HepG2 (cell line): Measurements from ENCODE around the gene MIF. TPM values are rescaled to one million over a fixed set of nuclear protein-coding genes. Genes with fewer than 3 reads are reported as not detected.

Experiments used
- FIP1L1 ChIP-seq: fragments of 200-400 bp; formaldehyde crosslinking; IDR thresholded peaks from 2 replicates; pipeline ENCODE4 v1.6.1; 2018; ENCODE audit warnings: low read depth, mild to moderate bottlenecking, low read length, moderate library complexity, borderline replicate concordance; ENCODE audit not compliant: insufficient read depth
- FOXJ3 ChIP-seq: sonication (generic); formaldehyde crosslinking; IDR thresholded peaks from 2 replicates; pipeline ENCODE4 v1.4.0; 2020; ENCODE audit warnings: missing genetic modification reagents, mild to moderate bottlenecking, borderline replicate concordance
- HNRNPL ChIP-seq: fragments of 200-400 bp; formaldehyde crosslinking; IDR thresholded peaks from 2 replicates; pipeline ENCODE4 v1.6.1; 2017; ENCODE audit warnings: mild to moderate bottlenecking, low read depth, low read length
- KLF16 ChIP-seq, 2 experiments: sonication (generic) in 1 of 2; formaldehyde crosslinking in 1 of 2; IDR thresholded peaks; 2 replicates each; pipeline versions ENCODE4 v1.6.1 to v1.8.0; 2016 to 2023; ENCODE audit warnings: missing genetic modification reagents in 2 of 2, missing compliant biosample characterization in 1 of 2
- MEF2D ChIP-seq: sonication (generic); formaldehyde crosslinking; IDR thresholded peaks from 2 replicates; pipeline ENCODE4 v1.5.1; 2020; ENCODE audit warnings: mild to moderate bottlenecking, missing genetic modification reagents
- MIER3 ChIP-seq: IDR thresholded peaks from 2 replicates; pipeline ENCODE4 v1.6.1; 2016; ENCODE audit warnings: missing compliant biosample characterization, borderline replicate concordance
- NCOA2 ChIP-seq: sonication (generic); formaldehyde crosslinking; IDR thresholded peaks from 2 replicates; pipeline ENCODE4 v1.8.0; 2022; ENCODE audit warnings: inconsistent platforms
- PAXIP1 ChIP-seq: sonication (generic); formaldehyde crosslinking; conservative IDR thresholded peaks from 2 replicates; pipeline ENCODE4 v1.4.0; 2020; ENCODE audit warnings: mild to moderate bottlenecking, missing genetic modification reagents, moderate library complexity
- RNF2 ChIP-seq: fragments of 450-650 bp; conservative IDR thresholded peaks from 2 replicates; pipeline ENCODE4 v1.6.1; 2016; ENCODE audit warnings: low read depth
- SYNCRIP ChIP-seq: fragments of 200-400 bp; formaldehyde crosslinking; IDR thresholded peaks from 2 replicates; pipeline ENCODE4 v1.6.1; 2018; ENCODE audit warnings: mild to moderate bottlenecking, low read depth, low read length; ENCODE audit not compliant: insufficient read depth
- TBX2 ChIP-seq: sonication (generic); formaldehyde crosslinking; IDR thresholded peaks from 2 replicates; pipeline ENCODE4 v1.5.0; 2020; ENCODE audit warnings: missing genetic modification reagents, mild to moderate bottlenecking, borderline replicate concordance
- ZNF160 ChIP-seq: sonication (generic); formaldehyde crosslinking; IDR thresholded peaks from 2 replicates; pipeline ENCODE4 v1.8.0; 2022; ENCODE audit warnings: mild to moderate bottlenecking, inconsistent platforms, missing genetic modification reagents
- ZNF430 ChIP-seq: sonication (generic); formaldehyde crosslinking; IDR thresholded peaks from 2 replicates; pipeline ENCODE4 v1.9.0; 2021; ENCODE audit warnings: mild to moderate bottlenecking, missing genetic modification reagents
- ZNF496 ChIP-seq: sonication (generic); formaldehyde crosslinking; IDR thresholded peaks from 2 replicates; pipeline ENCODE4 v1.8.1; 2023; ENCODE audit warnings: mild to moderate bottlenecking, moderate library complexity, missing genetic modification reagents; ENCODE audit not compliant: insufficient replicate concordance
- ZNF605 ChIP-seq: sonication (generic); formaldehyde crosslinking; IDR thresholded peaks from 2 replicates; pipeline ENCODE4 v1.8.0; 2022; ENCODE audit warnings: mild to moderate bottlenecking, missing genetic modification reagents
- ZNF619 ChIP-seq: sonication (generic); formaldehyde crosslinking; IDR thresholded peaks from 2 replicates; pipeline ENCODE4 v1.4.0; 2020; ENCODE audit warnings: mild to moderate bottlenecking, missing genetic modification reagents
- ZNF790 ChIP-seq: sonication (generic); formaldehyde crosslinking; IDR thresholded peaks from 2 replicates; pipeline ENCODE4 v1.8.0; 2022; ENCODE audit warnings: missing genetic modification reagents, mild to moderate bottlenecking, borderline replicate concordance
- polyA plus RNA-seq, 8 experiments: library from polyadenylated mRNA; depleted of rRNA in 3 of 8; stranded (reverse) in 7 of 8; unstranded in 1 of 8; fragments of >200 nt; fragmentation: Illumina TruSeq in 4 of 8; extraction: Trizol in 4 of 8; gene quantifications; 2 replicates each; pipeline versions ENCODE4 v1.2.1 to v1.2.3, GENCODE V29; 2011 to 2016; ENCODE audit warnings: low read depth in 4 of 8, missing spikeins in 1 of 8, mixed read lengths in 1 of 8; ENCODE audit not compliant: insufficient read depth in 1 of 8
- total RNA-seq, 5 experiments: library from RNA; depleted of rRNA; stranded (reverse); fragments of >200 nt; fragmentation: Illumina TruSeq; extraction: Trizol; gene quantifications; 2 replicates each; pipeline ENCODE4 v1.2.3, GENCODE V29; 2016; ENCODE audit warnings: low read depth in 1 of 5
- TF ChIP-seq, protein P1 (sequence below): sonication (generic); formaldehyde crosslinking; IDR thresholded peaks from 2 replicates; pipeline ENCODE4 v1.9.0; 2021; ENCODE audit warnings: missing genetic modification reagents, mild to moderate bottlenecking, borderline replicate concordance
- TF ChIP-seq, protein P2 (sequence below): sonication (generic); formaldehyde crosslinking; IDR thresholded peaks from 2 replicates; pipeline ENCODE4 v1.4.0; 2020; ENCODE audit warnings: missing genetic modification reagents, mild to moderate bottlenecking, borderline replicate concordance
- TF ChIP-seq, protein P3 (sequence below): sonication (generic); formaldehyde crosslinking; IDR thresholded peaks from 2 replicates; pipeline ENCODE4 v1.8.1; 2023; ENCODE audit warnings: mild to moderate bottlenecking, missing genetic modification reagents, borderline replicate concordance

MIF gene
- total and polyA plus RNA-seq, 2 of the 13 experiments (the other 11 are each of a cell fraction or from before 2014, with no cell fraction given), result 634 to 675 TPM

GRCh38 chr22:23913661-23914353 lies 19.6 kb downstream of the MIF start (continued):
- TF ChIP-seq, protein P1, sequence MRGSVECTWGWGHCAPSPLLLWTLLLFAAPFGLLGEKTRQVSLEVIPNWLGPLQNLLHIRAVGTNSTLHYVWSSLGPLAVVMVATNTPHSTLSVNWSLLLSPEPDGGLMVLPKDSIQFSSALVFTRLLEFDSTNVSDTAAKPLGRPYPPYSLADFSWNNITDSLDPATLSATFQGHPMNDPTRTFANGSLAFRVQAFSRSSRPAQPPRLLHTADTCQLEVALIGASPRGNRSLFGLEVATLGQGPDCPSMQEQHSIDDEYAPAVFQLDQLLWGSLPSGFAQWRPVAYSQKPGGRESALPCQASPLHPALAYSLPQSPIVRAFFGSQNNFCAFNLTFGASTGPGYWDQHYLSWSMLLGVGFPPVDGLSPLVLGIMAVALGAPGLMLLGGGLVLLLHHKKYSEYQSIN (CRISPR knock-in tag), result no peak
- TF ChIP-seq, protein P2, sequence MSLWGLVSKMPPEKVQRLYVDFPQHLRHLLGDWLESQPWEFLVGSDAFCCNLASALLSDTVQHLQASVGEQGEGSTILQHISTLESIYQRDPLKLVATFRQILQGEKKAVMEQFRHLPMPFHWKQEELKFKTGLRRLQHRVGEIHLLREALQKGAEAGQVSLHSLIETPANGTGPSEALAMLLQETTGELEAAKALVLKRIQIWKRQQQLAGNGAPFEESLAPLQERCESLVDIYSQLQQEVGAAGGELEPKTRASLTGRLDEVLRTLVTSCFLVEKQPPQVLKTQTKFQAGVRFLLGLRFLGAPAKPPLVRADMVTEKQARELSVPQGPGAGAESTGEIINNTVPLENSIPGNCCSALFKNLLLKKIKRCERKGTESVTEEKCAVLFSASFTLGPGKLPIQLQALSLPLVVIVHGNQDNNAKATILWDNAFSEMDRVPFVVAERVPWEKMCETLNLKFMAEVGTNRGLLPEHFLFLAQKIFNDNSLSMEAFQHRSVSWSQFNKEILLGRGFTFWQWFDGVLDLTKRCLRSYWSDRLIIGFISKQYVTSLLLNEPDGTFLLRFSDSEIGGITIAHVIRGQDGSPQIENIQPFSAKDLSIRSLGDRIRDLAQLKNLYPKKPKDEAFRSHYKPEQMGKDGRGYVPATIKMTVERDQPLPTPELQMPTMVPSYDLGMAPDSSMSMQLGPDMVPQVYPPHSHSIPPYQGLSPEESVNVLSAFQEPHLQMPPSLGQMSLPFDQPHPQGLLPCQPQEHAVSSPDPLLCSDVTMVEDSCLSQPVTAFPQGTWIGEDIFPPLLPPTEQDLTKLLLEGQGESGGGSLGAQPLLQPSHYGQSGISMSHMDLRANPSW (CRISPR knock-in tag), result peak; percentile 42; the same call in 1 of the 2 replicates
- TF ChIP-seq ZNF619 (CRISPR knock-in tag), result no peak; the same call in 1 of the 2 replicates
- peak; percentile 95 for TF ChIP-seq TBX2 (CRISPR knock-in tag)
- no peak for TF ChIP-seq FIP1L1
- TF ChIP-seq ZNF430, result 0 out of 2 replicates have a peak, but pooled peaks have one; percentile 43
- TF ChIP-seq, protein P3, sequence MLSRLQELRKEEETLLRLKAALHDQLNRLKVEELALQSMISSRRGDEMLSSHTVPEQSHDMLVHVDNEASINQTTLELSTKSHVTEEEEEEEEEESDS, result no peak
- no peak for TF ChIP-seq ZNF496 (CRISPR knock-in tag)
- peak in 1 of 2 experiments; percentile 44; a peak in 2 of 4 replicates for TF ChIP-seq KLF16 (CRISPR knock-in tag; IDR thresholded peaks at IDR 0.05)
- peak; percentile 80; the same call in 1 of the 2 replicates for TF ChIP-seq HNRNPL
- TF ChIP-seq ZNF160, result peak; percentile 77; the same call in 1 of the 2 replicates
- peak; percentile 86 for TF ChIP-seq ZNF605
- TF ChIP-seq SYNCRIP, result no peak
- TF ChIP-seq NCOA2 (CRISPR knock-in tag), result peak; percentile 28; the same call in 1 of the 2 replicates
- TF ChIP-seq ZNF790 (CRISPR knock-in tag), result no peak
- no peak; the same call in 1 of the 2 replicates for TF ChIP-seq PAXIP1 (CRISPR knock-in tag)
- no peak for TF ChIP-seq FOXJ3 (CRISPR knock-in tag)
- TF ChIP-seq RNF2, result peak; percentile 85
- peak; percentile 62 for TF ChIP-seq MIER3 (CRISPR knock-in tag)
- peak; percentile 91 for TF ChIP-seq MEF2D (CRISPR knock-in tag)
